ENCODE results near the gene XXYLT1.

XXYLT1 gene

GRCh38 chr3:195182470-195182795 is 88.5 kb downstream of the XXYLT1 start:
- no peak for DNase-seq

GRCh38 chr3:195181741-195182469 is 89.1 kb downstream of the XXYLT1 start:
- DNase-seq: no peak

- no peak for DNase-seq
These were observed 89.9 kb downstream of the XXYLT1 start for GRCh38 chr3:195181113-195181498.

- DNase-seq: no peak
These were observed 90.4 kb downstream of the XXYLT1 start for GRCh38 chr3:195180490-195181112.

GRCh38 chr3:195179776-195180489 is 91.0 kb downstream of the XXYLT1 start:
- no peak for DNase-seq

- peak; percentile 89 for DNase-seq
These were observed 92.6 kb downstream of the XXYLT1 start for GRCh38 chr3:195178124-195178910.

GRCh38 chr3:195177422-195178123 is 93.4 kb downstream of the XXYLT1 start:
- DNase-seq: no peak

GRCh38 chr3:195176776-195177175 is 94.2 kb downstream of the XXYLT1 start:
- no peak for DNase-seq

- DNase-seq: no peak
These were observed 95.3 kb downstream of the XXYLT1 start for GRCh38 chr3:195175476-195176337.

GRCh38 chr3:195175076-195175475 is 95.9 kb downstream of the XXYLT1 start:
- DNase-seq: no peak

GRCh38 chr3:195173657-195174056 is 97.3 kb downstream of the XXYLT1 start:
- DNase-seq: no peak

- no peak for DNase-seq
These were observed 98.1 kb downstream of the XXYLT1 start for GRCh38 chr3:195172896-195173295.

- DNase-seq: no peak
These were observed 98.8 kb downstream of the XXYLT1 start for GRCh38 chr3:195172039-195172684.

GRCh38 chr3:195171093-195171873 is 99.7 kb downstream of the XXYLT1 start:
- no peak for DNase-seq

GRCh38 chr3:195170496-195170895 is 100.5 kb downstream of the XXYLT1 start:
- no peak for DNase-seq

- no peak for DNase-seq
These were observed 101.8 kb downstream of the XXYLT1 start for GRCh38 chr3:195169011-195169649.

GRCh38 chr3:195168009-195168762 is 102.8 kb downstream of the XXYLT1 start:
- no peak for DNase-seq

- no peak for DNase-seq
These were observed 105.2 kb downstream of the XXYLT1 start for GRCh38 chr3:195165790-195166189.

- no peak for DNase-seq
These were observed 105.7 kb downstream of the XXYLT1 start for GRCh38 chr3:195165265-195165609.

Data from DMS79 treated with DMSO at 0.1 percent for 48 hours (cell line).